Activated naive CD8-positive, alpha-beta T cell treated with anti-CD3 and anti-CD28 coated beads, Interleukin-2, amount 50 U/mL, for 16 hours (primary cell): Measurements from ENCODE around the gene CHCHD1.
"Not testable (repeated sequence)": the region's sequence is repeated elsewhere in the genome, so short reads cannot be mapped to it uniquely, and the experiment has no call there.

Source experiments
- DNase-seq: peaks from one replicate; pipeline ENCODE4 v3.0.0-alpha.2; 2020; ENCODE audit warnings: low read depth, low spot score

Gene CHCHD1

GRCh38 chr10:73810735-73811465 is 29.1 kb downstream of the CHCHD1 start:
- peak; percentile 15 for DNase-seq

DNA sequence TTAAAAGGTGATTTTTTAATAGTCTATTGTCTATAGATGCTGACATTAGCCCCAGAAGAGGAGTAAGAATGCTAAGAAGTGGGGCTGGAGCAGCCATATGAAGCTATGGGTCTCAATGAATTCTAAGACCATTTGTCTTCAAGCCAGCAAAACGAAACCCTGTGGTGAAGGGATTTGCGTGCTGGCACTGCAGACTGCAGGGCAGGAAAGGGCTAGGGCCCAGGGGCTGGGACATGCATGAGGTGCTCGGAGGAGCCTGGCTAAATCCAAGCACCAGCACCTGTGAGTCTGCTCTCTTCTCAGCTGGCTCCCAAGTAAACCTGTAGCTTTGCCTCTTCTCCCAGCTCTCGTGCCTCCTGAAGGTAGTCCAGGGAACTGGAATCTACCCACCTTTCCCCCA is 30.8 kb downstream of the CHCHD1 start:
- DNase-seq = no peak

- DNase-seq = no peak
Measured at GRCh38 chr10:73813333-73813732, 31.5 kb downstream of the CHCHD1 start.

DNA sequence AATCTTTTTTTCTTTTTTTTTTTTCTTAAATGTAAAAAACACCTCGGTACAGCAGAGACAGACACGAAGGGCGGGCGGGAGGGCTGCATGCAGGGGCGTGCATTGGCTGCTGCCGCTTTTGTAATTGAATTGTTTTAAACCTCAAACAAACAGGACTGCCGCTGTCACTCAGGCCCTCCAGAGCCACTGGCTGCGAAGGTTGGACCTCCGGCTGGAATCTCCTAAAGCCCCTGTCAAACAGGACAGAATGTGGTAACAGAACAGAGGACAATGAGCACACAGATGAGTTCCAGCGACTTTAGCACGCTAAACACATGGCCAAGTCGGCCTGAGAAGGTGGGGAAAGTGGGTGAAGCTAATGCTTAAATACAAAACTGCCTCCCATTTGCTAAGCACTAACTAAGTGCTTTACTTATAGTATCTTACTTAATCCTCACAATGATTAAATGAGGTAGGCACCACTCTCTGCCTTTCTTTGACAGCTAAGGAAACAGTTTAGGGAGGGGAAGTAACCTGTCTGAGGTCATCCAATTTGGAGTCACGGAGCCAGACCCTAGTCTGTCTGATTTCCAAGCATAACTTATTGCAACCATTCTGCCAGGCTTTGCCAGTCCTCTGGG is 32.5 kb downstream of the CHCHD1 start:
- DNase-seq = no peak

GRCh38 chr10:73814896-73815718 is 33.3 kb downstream of the CHCHD1 start:
- no peak for DNase-seq

- no peak for DNase-seq
Measured at GRCh38 chr10:73815719-73816030, 33.8 kb downstream of the CHCHD1 start.

DNA sequence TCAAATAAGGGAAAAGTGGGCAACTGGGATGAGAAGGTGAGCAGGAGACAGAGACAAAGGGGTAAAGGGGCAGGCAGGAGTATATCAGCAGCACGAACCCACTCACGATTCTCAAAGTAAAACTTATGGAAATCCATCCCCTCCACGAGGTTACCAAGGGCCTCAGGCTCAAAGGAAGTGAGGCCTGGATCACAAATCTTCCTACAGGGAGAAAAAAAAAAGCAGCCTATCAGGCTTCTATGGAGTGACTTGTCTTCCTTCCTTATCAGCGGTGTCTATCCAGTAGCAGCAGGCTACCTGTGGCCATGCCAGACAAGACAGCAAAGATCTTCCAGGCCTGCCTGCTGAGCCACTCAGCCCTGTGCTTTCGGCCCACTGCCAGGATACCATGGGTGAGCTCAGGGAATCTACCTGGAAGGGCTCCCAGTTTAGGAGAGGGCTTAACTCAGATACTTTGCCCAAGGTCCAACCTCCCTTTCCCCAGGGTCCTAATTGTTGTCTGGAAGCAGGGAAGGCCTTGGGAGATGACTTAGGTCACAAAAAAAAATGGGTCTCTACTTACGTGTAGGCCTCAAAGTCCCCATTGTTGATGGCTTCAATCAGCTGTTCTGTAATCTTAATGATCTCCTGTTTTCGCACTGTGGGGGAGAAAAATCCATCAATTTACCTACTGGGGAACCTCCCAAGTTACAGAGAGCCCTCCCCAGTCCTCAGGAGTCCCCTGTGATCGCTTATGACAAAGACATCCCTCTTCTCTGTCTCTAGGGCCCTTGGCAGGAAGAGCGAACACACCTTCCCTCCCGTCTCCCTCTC is 35.3 kb downstream of the CHCHD1 start:
- no peak for DNase-seq

DNA sequence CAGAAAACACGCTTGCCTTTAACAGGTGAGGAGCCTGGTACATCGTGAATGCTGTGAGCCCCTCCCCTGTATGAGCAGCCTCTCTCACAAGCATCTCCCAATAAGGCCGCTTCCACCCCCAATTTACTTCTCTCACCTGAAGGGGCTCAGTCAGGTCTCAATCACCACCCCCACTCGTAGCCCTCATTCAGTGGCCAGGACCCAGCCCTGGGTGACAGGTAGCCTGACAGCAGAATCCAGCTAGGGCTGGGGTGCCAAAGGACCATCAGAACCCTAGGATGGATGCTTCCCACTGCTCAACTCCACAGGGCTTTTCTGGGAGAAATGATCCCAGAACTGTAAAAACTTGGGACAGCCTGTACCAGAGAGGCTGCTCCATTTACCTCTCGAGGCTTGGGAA is 36.0 kb downstream of the CHCHD1 start:
- DNase-seq = no peak

DNA sequence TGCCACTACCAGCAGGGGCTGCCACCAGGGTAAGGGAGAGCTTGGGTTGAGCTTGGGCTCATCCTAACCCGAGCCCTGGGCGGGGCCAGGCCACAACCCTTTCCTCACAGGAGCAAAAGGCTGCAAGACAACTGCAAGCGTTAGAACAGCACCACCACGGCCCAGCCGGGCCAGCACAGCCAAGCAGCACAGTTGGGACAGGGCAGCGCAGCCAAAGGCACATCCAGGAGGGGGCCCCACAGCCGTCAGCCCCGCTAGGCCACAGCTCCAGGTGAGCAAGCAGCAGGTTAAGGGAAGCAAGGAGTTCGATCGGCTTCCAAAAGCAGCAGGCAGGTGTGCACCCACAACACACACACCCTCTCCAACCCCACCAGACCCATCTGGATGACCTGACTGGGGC is 36.6 kb downstream of the CHCHD1 start:
- DNase-seq = no peak

- DNase-seq = no peak
Measured at GRCh38 chr10:73819081-73819480, 37.2 kb downstream of the CHCHD1 start.

DNA sequence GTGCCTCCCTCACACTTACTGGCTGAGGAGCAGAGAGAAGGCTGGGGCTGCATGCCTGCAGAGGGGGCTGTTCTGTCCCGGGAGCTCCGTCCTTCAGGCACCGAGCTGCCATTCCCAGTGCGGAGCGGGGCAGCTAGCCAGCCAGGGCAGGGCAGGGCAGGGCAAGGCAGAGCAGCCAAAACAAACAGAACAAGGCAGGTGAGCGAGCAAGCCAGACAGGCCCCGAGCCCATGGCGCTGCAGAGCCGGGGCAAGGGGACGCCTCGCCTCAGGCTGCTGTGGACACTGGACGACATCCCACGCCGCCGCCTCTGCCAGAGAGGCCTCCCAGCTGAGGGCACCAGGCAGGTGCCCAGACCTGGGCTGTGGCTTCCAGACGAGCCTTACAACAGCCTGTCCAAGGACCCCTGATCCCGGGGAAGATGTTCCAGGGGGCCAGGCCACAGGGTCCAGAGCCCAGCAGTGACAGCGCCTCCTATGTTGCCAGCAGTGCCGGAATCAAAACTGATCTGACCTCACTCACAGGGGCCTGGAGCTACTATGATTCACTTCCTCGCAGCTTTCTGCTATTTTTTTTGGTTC is 37.8 kb downstream of the CHCHD1 start:
- DNase-seq = no peak

- DNase-seq = no peak
Measured at GRCh38 chr10:73823391-73823790, 41.5 kb downstream of the CHCHD1 start.

- no peak for DNase-seq
Measured at GRCh38 chr10:73824146-73824725, 42.4 kb downstream of the CHCHD1 start.

GRCh38 chr10:73827346-73828089 is 45.7 kb downstream of the CHCHD1 start:
- DNase-seq = no peak

DNA sequence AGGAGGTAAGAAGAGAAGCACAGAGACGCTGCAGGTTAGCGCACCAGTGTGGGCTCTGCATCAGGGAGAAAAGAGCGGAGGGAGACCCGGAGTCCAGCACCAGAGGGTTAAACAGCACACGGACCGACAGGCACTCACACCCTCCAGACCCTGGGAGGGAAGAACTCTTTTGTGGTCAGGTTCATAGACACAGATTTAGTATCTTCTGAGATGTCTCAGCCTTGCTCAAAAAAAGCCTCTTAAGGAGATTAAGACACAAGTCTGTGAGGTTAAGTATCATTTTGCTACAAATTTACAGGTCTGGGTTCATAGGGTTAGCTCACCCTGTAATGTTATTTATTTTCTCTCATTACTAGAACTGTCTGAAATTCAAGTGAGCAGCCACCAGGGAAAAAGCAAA is 46.3 kb downstream of the CHCHD1 start:
- DNase-seq = no peak

- not testable (repeated sequence) for DNase-seq
Measured at GRCh38 chr10:73829090-73829489, 47.2 kb downstream of the CHCHD1 start.
